SK-N-SH (cell line): ENCODE results near the gene CYB5D1. TPM values are rescaled to one million over a fixed set of nuclear protein-coding genes. Genes with fewer than 3 reads are reported as not detected.

Experiments used
- CTCF ChIA-PET: fragments of 300-600, 350-600 bp; formaldehyde crosslinking; extraction: SDS; loops from one replicate; lab custom pipeline; 2021; lab: Yijun Ruan, JAX
- POLR2A ChIA-PET: fragments of 350-600 bp; sonication (Branson Sonifier 250); formaldehyde crosslinking; extraction: SDS; loops from one replicate; lab custom pipeline; 2020; ENCODE audit warnings: antibody characterized with exemption, inconsistent platforms; lab: Yijun Ruan, JAX
- DNase-seq: peaks from one replicate; pipeline ENCODE4 v3.0.0; 2012
- H2AFZ ChIP-seq: fragments of 200-600 bp; sonication (generic); 2 replicates; pipeline ENCODE4 v1.8.1; 2016; ENCODE audit warnings: antibody characterized with exemption, mild to moderate bottlenecking, low read depth
- H3F3A ChIP-seq: fragments of 200-600 bp; sonication (generic); replicated peaks from 2 replicates; pipeline ENCODE3; 2016; ENCODE audit warnings: antibody characterized with exemption, mild to moderate bottlenecking; ENCODE audit not compliant: insufficient read depth
- H3K27ac ChIP-seq, 2 experiments: fragments of 200-500 bp in 1 of 2; fragments of 200-600 bp in 1 of 2; sonication (Bioruptor generic) in 1 of 2; sonication (generic), shearing (Covaris generic) in 1 of 2; 2 replicates each; pipeline versions ENCODE4 v1.5.1 to v1.6.1; 2014 to 2016; ENCODE audit warnings: low read depth in 2 of 2, inconsistent platforms in 1 of 2, low read length in 1 of 2, mild to moderate bottlenecking in 1 of 2, mixed read lengths in 1 of 2
- H3K27me3 ChIP-seq: fragments of 200-600 bp; sonication (generic), shearing (Covaris generic); 2 replicates; pipeline ENCODE4 v1.6.1; 2016; ENCODE audit warnings: mixed run types; ENCODE audit not compliant: insufficient read depth
- H3K36me3 ChIP-seq, 2 experiments: fragments of 200-500 bp in 1 of 2; fragments of 200-600 bp in 1 of 2; sonication (Bioruptor generic) in 1 of 2; sonication (generic) in 1 of 2; replicated peaks in 1 of 2; 2 replicates each; pipeline versions ENCODE3 to v1.5.1; 2014 to 2016; ENCODE audit warnings: low read length in 1 of 2, mild to moderate bottlenecking in 1 of 2; ENCODE audit not compliant: insufficient read depth in 2 of 2, control insufficient read depth in 1 of 2
- H3K4me1 ChIP-seq, 2 experiments: fragments of 200-500 bp in 1 of 2; fragments of 200-600 bp in 1 of 2; sonication (Bioruptor generic) in 1 of 2; sonication (generic), shearing (Covaris generic) in 1 of 2; 2 replicates each; pipeline versions ENCODE4 v1.5.1 to v1.6.1; 2014 to 2016; ENCODE audit warnings: low read depth in 1 of 2, low read length in 1 of 2, mixed run types in 1 of 2; ENCODE audit not compliant: insufficient read depth in 2 of 2, control insufficient read depth in 1 of 2
- H3K4me2 ChIP-seq: fragments of 200-600 bp; sonication (generic), shearing (Covaris generic); 2 replicates; pipeline ENCODE4 v1.6.1; 2017; ENCODE audit warnings: mixed run types
- H3K4me3 ChIP-seq, 2 experiments: fragments of 200-500 bp in 1 of 2; fragments of 200-600 bp in 1 of 2; sonication (Bioruptor generic) in 1 of 2; sonication (generic), shearing (Covaris generic) in 1 of 2; 2 replicates each; pipeline versions ENCODE4 v1.5.1 to v1.8.1; 2014 to 2016; ENCODE audit warnings: low read depth in 2 of 2, inconsistent platforms in 1 of 2, low read length in 1 of 2, mild to moderate bottlenecking in 1 of 2, mixed read lengths in 1 of 2, moderate library complexity in 1 of 2
- H3K79me2 ChIP-seq: fragments of 200-600 bp; sonication (generic); 2 replicates; pipeline ENCODE4 v1.8.1; 2017; ENCODE audit warnings: mild to moderate bottlenecking; ENCODE audit not compliant: insufficient read depth
- H3K9ac ChIP-seq: fragments of 200-600 bp; sonication (generic); 2 replicates; pipeline ENCODE4 v1.6.1; 2017; ENCODE audit warnings: mixed run types
- H3K9me2 ChIP-seq: fragments of 200-600 bp; sonication (generic); 2 replicates; pipeline ENCODE4 v1.6.1; 2017; ENCODE audit warnings: mixed run types
- H3K9me3 ChIP-seq: fragments of 200-600 bp; sonication (generic); 2 replicates; pipeline ENCODE4 v1.6.1; 2017; ENCODE audit warnings: mixed run types, mild to moderate bottlenecking, moderate library complexity
- H4K20me1 ChIP-seq: fragments of 200-600 bp; sonication (generic); 2 replicates; pipeline ENCODE4 v1.6.1; 2017; ENCODE audit warnings: mild to moderate bottlenecking, mixed run types; ENCODE audit not compliant: insufficient read depth
- CHD2 ChIP-seq: fragments of 150-350 bp; IDR thresholded peaks from 2 replicates; pipeline ENCODE4 v1.6.1; 2018; ENCODE audit warnings: low read length; ENCODE audit not compliant: partially characterized antibody
- CTCF ChIP-seq: fragments of 200-600 bp; sonication (generic); IDR thresholded peaks from 2 replicates; pipeline ENCODE4 v1.6.1; 2017; ENCODE audit warnings: antibody characterized with exemption, mild to moderate bottlenecking, moderate library complexity
- EP300 ChIP-seq, 2 experiments: IDR thresholded peaks; 2 replicates each; pipeline versions ENCODE4 v1.4.0 to v1.6.1; 2012; ENCODE audit warnings: borderline replicate concordance in 1 of 2, low read depth in 1 of 2, low read length in 1 of 2
- EZH2phosphoT487 ChIP-seq: fragments of 200-600 bp; sonication (generic); IDR thresholded peaks from 2 replicates; pipeline ENCODE4 v1.6.1; 2017; ENCODE audit warnings: low read depth, mixed run types, mild to moderate bottlenecking, antibody characterized with exemption, moderate library complexity, borderline replicate concordance
- FOXM1 ChIP-seq: IDR thresholded peaks from 2 replicates; pipeline ENCODE4 v1.4.0; 2012; ENCODE audit warnings: low read depth, mild to moderate bottlenecking
- GABPA ChIP-seq: IDR thresholded peaks from 2 replicates; pipeline ENCODE4 v1.4.0; 2012; ENCODE audit warnings: low read depth, mild to moderate bottlenecking
- GATA2 ChIP-seq: sonication (generic); formaldehyde crosslinking; IDR thresholded peaks from 2 replicates; pipeline ENCODE4 v1.5.0; 2020; ENCODE audit warnings: mild to moderate bottlenecking, missing genetic modification reagents
- IRF3 ChIP-seq: fragments of 150-350 bp; IDR thresholded peaks from 2 replicates; pipeline ENCODE4 v1.6.1; 2016; ENCODE audit warnings: mild to moderate bottlenecking, low read depth, low read length
- JUND ChIP-seq: IDR thresholded peaks from 2 replicates; pipeline ENCODE4 v1.4.0; 2012
- MAX ChIP-seq: IDR thresholded peaks from 2 replicates; pipeline ENCODE4 v1.4.0; 2012; ENCODE audit warnings: low read depth
- MXI1 ChIP-seq: IDR thresholded peaks from 2 replicates; pipeline ENCODE4 v1.6.1; 2012; ENCODE audit warnings: mild to moderate bottlenecking, low read depth, low read length, improper control_type of control experiment
- NFIC ChIP-seq: IDR thresholded peaks from 2 replicates; pipeline ENCODE4 v1.4.0; 2012; ENCODE audit warnings: borderline replicate concordance
- PBX3 ChIP-seq: IDR thresholded peaks from 2 replicates; pipeline ENCODE4; 2012
- POLR2AphosphoS5 ChIP-seq: IDR thresholded peaks from 2 replicates; pipeline ENCODE4 v1.6.1; 2012; ENCODE audit warnings: low read depth, low read length
- RAD21 ChIP-seq: IDR thresholded peaks from 2 replicates; pipeline ENCODE4 v1.6.1; 2012; ENCODE audit warnings: mild to moderate bottlenecking, low read length
- REST ChIP-seq: IDR thresholded peaks from 2 replicates; pipeline ENCODE4 v1.6.1; 2012; ENCODE audit warnings: mild to moderate bottlenecking, low read depth, low read length, moderate library complexity
- RFX5 ChIP-seq: IDR thresholded peaks from 2 replicates; pipeline ENCODE4 v1.6.1; 2012; ENCODE audit warnings: mild to moderate bottlenecking, improper control_type of control experiment, low read length
- SIN3A ChIP-seq: IDR thresholded peaks from 2 replicates; pipeline ENCODE4 v1.6.1; 2012; ENCODE audit warnings: low read depth, mild to moderate bottlenecking, low read length, moderate library complexity, borderline replicate concordance
- SMC3 ChIP-seq: IDR thresholded peaks from 2 replicates; pipeline ENCODE4 v1.6.1; 2012; ENCODE audit warnings: low read depth, low read length, improper control_type of control experiment
- TAF1 ChIP-seq: IDR thresholded peaks from 2 replicates; pipeline ENCODE4 v1.6.1; 2012; ENCODE audit warnings: low read depth, mild to moderate bottlenecking, low read length, moderate library complexity, borderline replicate concordance
- TCF12 ChIP-seq: IDR thresholded peaks from 2 replicates; pipeline ENCODE4 v1.4.0; 2012
- TEAD4 ChIP-seq: IDR thresholded peaks from 2 replicates; pipeline ENCODE4 v1.4.0; 2012; ENCODE audit warnings: mild to moderate bottlenecking, borderline replicate concordance; ENCODE audit not compliant: insufficient read depth
- USF1 ChIP-seq: IDR thresholded peaks from 2 replicates; pipeline ENCODE4 v1.4.0; 2012; ENCODE audit warnings: low read depth, borderline replicate concordance
- WGBS: methylation state at CpG from one replicate; pipeline ENCODE4 v1.1.6; 2017; ENCODE audit warnings: low lambda C conversion rate; 5-methylcytosine and 5-hydroxymethylcytosine counted together
- polyA plus RNA-seq, 3 experiments: library from polyadenylated mRNA; depleted of rRNA; stranded (reverse); fragments of >200 nt; gene quantifications; 2 replicates each; pipeline ENCODE4 v1.2.3, GENCODE V29; 2012

CYB5D1 gene
- polyA plus RNA-seq, 1 of the 3 experiments (the other 2 are of a cell fraction), result 8.8 TPM

GRCh38 chr17:7889166-7889955, 31.6 kb downstream of the CYB5D1 start:
- ChIA-PET CTCF (interaction anchor here (0.7 to 4.0 kb wide), 14 partner anchors 8 to 202 kb away, joined by 3 to 18 read pairs (median 4); partner anchors contain the start of genes KDM6B and TP53), POLR2A (interaction anchor here (0.7 to 1.4 kb wide), 5 partner anchors 26 to 203 kb away, joined by 3 to 4 read pairs (median 3); partner anchors contain the start of genes NAA38 and RNF227)
- Histone ChIP-seq H3K9me3 (no peaks in the 10 kb centered on the region), H3K27me3 (no peaks in the 10 kb centered on the region), H3K4me2 (peak overlapping the region; percentile 86), H3K27ac (peak overlapping the region; percentile 96 to 100), H3K79me2 (peaks cover 44% of the 10 kb centered on the region), H3K4me1 (peaks cover 23 to 37% of the 10 kb centered on the region in 2 experiments), H3K4me3 (peak overlapping the region; percentile 22 to 25), H3F3A (peaks cover 17% of the 10 kb centered on the region), H3K36me3 (peaks cover 29 to 39% of the 10 kb centered on the region in 2 experiments), H3K9me2 (no peaks in the 10 kb centered on the region), H2AFZ (no peak overlapping the region), H4K20me1 (peaks cover 3% of the 10 kb centered on the region; the same call in 1 of the 2 replicates), H3K9ac (peak overlapping the region; percentile 65; the same call in 1 of the 2 replicates)
- WGBS, result 50% methylated on average over 9 of the region's 11 CpGs
- DNase-seq, result peak; percentile 94
- no peak for TF ChIP-seq TEAD4
- TF ChIP-seq SIN3A, result peak; percentile 82
- peak; percentile 75 for TF ChIP-seq PBX3
- no peak for TF ChIP-seq TAF1
- 0 out of 2 replicates have a peak, but pooled peaks have one; percentile 5 for TF ChIP-seq REST
- peak; percentile 37; the same call in 1 of the 2 replicates for TF ChIP-seq SMC3
- peak; percentile 40 for TF ChIP-seq RAD21
- TF ChIP-seq CHD2, result peak; percentile 84
- TF ChIP-seq NFIC, result peak; percentile 99
- peak; percentile 63 for TF ChIP-seq MAX
- no peak for TF ChIP-seq EZH2phosphoT487
- peak; percentile 51 for TF ChIP-seq CTCF
- TF ChIP-seq JUND, result 0 out of 2 replicates have a peak, but pooled peaks have one; percentile 14
- TF ChIP-seq TCF12, result peak; percentile 91
- peak; percentile 48; the same call in 1 of the 2 replicates for TF ChIP-seq POLR2AphosphoS5
- no peak for TF ChIP-seq USF1
- TF ChIP-seq FOXM1, result no peak
- no peak for TF ChIP-seq IRF3
- TF ChIP-seq RFX5, result 0 out of 2 replicates have a peak, but pooled peaks have one; percentile 15
- no peak for TF ChIP-seq GATA2 (CRISPR knock-in tag)
- peak; percentile 37 to 91; a peak in 2 of 4 replicates for TF ChIP-seq EP300 (IDR thresholded peaks at IDR 0.05; ENCODE audit: borderline replicate concordance in 1 of 2, low read depth in 1 of 2, low read length in 1 of 2)
- TF ChIP-seq MXI1, result peak; percentile 81
- no peak for TF ChIP-seq GABPA
